ENCODE measurements around the gene FALEC.
"Not testable (repeated sequence)": the region's sequence is repeated elsewhere in the genome, so short reads cannot be mapped to it uniquely, and the experiment has no call there.

Gene FALEC

DNA sequence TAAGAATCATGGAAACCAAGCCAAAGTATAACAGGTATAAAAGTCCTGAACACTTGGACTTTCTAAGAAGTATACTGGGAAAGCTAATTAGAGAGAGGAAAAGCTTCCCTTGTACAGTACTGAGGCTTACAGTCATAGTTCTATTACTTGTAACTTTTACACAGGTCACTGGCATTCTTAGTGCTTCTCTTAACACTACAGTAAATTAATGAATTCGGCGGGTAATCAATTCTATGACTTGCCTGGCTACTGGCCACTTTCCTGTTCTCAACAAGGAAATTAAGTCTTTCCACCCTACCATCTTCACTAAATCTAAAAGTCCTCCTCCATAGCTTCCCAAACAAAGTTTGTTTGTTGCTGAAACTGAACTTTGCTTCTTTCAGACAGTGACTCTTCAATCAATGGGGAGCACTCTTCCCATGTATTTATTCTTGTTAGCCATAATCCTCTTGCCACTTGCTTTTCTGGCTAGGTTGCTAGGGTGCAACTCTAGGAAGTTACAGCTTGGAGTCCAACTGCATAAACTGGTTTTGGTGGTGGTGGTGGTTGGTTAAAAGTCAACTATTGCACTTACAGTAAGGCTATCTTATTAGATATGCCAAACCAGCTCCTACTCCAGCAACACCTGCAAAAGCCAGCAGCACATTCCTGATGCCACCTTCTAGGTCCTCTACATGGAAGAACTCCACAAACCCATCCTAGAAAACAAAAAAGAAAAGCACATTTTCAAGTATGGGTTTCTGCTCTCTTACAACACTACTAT, 61.4 kb downstream of the FALEC start:
- no peak for DNase-seq

DNA sequence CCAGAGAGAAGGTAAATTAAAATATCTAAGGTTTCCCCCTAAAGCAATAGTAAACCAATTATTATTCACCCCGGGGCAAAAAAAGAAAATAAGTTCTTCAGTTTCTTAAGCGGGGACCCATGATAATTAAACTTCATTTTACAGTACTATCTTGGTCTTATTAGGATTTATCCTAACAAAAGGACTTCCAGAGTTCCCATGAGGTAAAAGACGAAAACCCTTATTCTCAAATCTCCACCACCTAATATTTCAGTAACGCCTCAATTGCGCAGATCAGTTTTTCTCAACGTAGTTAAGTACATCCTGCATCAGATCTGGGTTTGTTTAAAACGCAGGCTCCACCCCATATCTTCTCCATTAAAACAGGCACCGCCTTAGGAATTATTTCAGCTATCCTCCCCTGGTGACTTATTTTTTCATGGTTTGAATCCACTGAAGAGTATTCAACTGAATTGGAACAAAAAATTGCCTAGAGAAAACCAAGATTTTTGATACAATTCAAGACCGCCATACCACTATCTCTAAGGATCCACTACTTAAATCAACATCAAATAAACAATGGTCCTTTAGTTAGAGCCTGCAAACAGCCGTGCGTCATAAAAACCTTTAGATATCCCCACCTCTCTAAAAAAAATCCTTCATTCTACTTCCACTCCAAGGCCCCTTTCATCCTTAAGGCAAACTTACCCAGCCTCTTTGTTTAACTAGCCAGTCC, 62.2 kb downstream of the FALEC start:
- peak; percentile 43 for DNase-seq

DNA sequence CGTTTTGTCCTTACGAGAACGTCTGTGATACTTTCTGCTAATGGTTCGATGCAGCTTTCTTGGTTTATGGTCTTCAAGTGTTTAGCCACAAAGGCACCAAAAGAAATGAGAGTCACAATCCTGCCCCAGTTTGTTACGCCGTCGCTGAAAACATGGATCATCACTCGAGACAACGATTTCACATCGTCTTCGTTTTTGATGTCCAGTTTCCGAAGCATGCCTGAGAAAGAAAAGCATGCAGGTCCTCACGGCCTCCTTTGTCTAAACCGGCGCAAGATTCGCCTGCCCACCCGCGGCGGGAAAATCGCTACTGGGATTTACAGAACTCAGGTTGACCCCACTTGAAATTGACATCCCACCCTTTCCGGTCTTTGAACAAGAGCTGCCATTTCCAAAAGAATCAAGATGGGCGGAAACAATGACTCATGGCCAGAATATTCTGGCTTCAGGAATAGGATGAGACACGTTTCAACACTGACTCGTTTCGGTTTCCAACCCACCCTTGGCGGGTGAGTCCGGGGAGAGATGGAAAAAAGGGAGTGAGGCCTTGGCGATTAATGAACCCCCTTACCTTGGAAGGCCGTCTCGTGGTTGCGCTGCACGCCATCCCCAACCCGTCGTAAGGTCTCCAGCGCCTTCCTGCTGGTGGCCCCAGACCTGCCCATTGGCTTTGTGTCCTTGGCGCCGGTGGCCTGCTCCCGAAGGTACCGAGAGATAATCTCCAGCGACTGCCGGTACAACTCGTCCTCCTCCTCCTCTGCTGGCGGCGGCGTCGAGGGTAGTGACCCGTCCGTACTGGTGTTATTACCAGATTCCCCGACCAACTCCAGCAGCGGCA, 62.9 kb downstream of the FALEC start:
- peak; percentile 72 for DNase-seq

DNA sequence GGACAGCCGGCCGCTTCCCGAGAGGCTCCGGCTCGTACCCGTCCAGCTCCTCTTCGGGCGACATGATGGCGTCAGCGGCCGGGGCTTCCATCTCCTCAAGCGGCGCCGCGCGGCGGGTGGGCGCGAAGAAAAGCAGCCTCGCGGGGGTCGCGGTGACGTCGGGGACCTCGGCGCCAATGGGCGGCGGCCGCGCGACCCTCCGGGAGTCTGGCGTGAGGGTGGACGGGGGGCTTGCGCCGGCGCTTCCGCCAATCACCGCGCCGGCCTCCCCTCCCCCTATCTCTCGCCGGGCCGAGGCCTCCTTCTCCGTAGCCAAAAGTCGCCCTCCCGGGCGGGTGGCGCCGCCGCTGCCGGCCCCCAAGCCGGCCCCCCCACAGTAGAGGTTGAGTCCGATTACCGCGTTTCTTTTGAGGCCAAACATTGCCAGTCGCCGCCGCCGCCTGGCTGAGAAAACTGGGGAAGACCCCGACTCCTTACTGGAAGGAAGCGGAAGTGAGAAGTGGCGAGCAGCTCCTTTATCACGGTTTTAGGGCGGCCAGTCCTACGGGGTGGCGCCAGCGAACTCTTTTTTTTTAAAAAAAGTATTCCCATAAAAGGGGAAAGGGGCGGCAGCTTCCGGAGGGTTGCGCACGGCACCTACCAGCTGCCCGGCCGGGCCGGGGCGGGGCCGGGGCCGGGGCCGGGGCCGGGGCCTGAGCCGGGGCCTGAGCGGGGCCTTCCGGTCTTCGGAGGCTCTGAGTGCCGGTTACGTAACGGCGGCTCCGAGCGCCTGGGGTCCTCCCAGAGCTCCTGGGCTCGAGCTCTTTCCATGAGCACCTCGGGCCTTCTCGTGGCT, 63.8 kb downstream of the FALEC start, which contains the start of gene MCL1:
Gene MCL1, minus strand, starts transcription at position 501 of the 835 bp plus-strand sequence. Its CDS starts 80 bp downstream, at position 421.
- peak; percentile 97 for DNase-seq

DNA sequence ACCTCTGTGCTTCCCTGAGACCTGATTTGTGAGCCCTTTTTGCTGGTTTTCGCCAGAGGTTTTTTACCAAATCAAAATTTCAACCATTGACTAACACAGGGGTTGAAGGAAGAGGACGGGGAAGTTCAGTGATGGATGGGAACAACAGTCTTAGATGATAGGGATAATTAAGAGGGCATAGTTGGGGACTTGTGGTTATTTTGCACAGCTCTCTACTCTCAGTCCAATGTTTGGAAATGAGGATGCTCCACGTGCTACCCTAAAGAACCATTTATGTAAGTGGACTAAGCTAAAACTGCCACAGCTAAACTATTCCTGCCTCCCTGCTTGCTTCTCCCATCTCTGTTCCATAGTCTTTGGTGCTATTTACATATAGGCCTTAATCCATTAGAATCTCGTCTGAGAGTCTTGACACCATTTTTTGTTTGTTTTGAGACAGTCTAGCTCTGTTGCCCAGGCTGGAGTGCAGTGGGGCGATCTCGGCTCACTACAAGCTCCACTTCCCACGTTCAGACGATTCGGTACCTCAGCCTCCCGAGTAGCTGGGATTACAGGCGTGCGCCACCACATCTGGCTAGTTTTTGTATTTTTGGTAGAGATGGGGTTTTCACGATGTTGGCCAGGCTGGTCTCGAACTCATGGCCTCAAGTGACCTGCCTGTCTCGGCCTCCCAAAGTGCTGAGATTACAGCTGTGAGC, 64.5 kb downstream of the FALEC start:
- no peak for DNase-seq

DNA sequence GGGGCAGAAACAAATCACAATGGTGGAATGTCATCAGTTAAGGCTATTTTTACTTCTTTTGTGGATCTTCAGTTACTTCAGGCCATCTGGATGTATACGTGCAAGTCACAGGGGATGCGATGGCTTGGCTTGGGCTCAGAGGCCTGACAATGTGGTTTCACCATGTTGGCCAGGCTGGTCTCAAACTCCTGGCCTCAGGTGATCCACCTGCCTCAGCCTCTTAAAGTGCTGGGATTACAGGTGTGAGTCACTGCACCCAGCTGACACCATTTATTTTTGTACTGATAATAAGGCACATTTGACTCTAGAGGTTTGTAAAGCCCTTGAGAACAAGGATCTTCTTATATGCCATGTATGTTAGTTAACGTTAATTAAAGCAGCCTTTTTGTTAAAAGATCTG, 65.4 kb downstream of the FALEC start:
- not testable (repeated sequence) for DNase-seq

DNA sequence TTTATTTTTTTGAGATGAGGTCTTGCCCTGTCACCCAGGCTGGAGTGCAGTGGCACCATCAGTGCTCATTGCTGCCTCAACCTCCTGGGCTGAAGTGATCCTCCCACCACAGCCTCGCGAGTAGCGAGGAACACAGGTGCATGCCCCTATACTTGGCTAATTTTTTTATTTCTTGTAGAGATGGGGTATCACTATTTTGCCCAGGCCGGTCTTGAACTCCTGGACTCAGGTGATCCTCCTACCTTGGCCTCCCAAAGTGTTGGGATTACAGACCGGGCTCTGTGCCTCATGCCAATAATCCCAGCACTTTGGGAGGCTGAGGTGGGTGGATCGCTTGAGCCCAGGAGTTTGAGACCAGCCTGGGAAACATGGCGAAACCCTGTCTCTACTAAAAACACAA, 65.9 kb downstream of the FALEC start:
- not testable (repeated sequence) for DNase-seq

DNA sequence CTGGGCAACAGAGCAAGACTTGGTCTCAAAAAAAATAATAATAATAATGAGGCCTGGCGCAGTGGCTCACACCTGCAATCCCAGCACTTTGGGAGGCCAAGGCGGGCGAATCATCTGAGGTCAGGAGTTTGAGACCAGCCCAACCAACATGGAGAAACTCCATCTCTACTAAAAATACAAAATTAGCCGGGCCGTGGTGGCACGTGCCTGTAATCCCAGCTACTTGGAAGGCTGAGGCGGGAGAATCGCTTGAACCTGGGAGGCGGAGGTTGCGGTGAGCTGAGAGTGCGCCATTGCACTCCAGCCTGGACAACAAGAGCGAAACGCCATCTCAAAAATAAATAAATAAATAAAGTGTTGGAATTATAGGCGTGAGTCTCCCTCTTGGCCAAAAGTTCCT, 66.4 kb downstream of the FALEC start:
- DNase-seq, result not testable (repeated sequence)

DNA sequence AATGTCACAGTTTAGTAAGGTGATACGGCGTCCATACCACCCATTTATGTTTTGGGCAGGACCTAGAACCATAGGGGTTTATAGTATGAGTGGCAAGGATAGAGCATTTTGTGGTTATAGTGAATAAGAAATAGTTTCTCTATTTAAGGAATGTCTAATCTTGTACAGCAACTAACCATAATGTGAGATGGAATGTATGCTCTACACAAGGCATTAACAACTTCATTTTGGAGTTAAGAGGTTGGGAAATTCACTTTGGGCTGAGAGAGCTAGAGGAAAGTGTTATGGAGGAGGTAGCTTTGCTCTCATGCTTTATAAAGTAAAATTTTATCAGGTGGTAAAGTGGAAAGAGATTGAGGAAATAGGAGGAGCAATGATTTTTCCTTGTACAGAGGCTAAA, 66.8 kb downstream of the FALEC start:
- no peak for DNase-seq

Measured in NCI-H1092 treated with DMSO at 0.1 percent for 48 hours (cell line).